Left kidney (tissue), 2 donors: ENCODE data around the gene SEPTIN7. TPM values are rescaled to one million over a fixed set of nuclear protein-coding genes. Genes with fewer than 3 reads are reported as not detected.

Source experiments
- DNase-seq: peaks from one replicate; pipeline ENCODE4 v3.0.0-alpha.2; 2013
- polyA plus RNA-seq: library from polyadenylated mRNA; unstranded; fragments of 120-200 nt; gene quantifications from one replicate; pipeline ENCODE4 v1.2.1, GENCODE V29; 2013; ENCODE audit not compliant: insufficient read length

SEPTIN7 gene
- polyA plus RNA-seq, 1 donor: 452 TPM

GRCh38 chr7:35828817-35829216 is 28.0 kb downstream of the SEPTIN7 start:
- no peak for DNase-seq

DNA sequence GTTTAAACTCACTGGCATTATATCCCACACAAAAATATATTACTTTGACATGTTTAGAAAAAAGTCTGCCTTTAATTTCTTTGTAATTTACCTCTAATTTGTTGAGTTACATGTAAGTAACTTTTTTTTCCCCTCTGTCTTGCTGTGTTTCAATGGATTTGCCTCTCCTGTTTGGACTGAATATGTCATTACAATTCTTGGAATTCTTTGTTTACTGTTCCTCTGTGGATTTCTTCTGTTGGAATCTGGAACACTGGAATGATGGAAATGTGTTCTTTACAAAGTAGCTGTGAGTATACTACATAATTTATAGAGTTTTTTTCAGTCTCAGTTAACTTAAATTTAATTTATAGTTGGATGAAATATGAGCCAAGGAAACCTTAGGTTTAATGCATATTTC is 30.4 kb downstream of the SEPTIN7 start:
- no peak for DNase-seq

- DNase-seq: no peak
Measured at GRCh38 chr7:35839860-35840854, 39.3 kb downstream of the SEPTIN7 start.

GRCh38 chr7:35846816-35847412 is 46.1 kb downstream of the SEPTIN7 start:
- DNase-seq: no peak

DNA sequence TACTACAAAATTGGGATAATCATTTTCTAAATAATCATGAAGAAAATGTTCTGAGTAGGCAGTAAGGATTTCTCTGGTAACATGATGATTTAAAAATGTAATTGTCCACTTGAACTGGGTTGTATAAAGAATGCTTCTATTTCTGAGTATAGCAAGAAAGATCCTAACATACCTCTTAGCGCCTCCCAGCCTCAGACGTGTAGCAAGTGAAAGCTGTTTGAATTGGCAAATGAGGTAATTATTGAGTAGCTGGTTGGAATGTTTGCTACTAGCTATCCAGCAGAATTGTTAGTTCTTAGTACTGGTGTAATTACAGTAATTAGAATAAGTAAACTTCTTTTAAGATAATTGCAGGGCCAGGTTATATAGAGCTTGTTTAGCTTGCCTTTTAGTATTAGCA is 47.9 kb downstream of the SEPTIN7 start:
- no peak for DNase-seq

DNA sequence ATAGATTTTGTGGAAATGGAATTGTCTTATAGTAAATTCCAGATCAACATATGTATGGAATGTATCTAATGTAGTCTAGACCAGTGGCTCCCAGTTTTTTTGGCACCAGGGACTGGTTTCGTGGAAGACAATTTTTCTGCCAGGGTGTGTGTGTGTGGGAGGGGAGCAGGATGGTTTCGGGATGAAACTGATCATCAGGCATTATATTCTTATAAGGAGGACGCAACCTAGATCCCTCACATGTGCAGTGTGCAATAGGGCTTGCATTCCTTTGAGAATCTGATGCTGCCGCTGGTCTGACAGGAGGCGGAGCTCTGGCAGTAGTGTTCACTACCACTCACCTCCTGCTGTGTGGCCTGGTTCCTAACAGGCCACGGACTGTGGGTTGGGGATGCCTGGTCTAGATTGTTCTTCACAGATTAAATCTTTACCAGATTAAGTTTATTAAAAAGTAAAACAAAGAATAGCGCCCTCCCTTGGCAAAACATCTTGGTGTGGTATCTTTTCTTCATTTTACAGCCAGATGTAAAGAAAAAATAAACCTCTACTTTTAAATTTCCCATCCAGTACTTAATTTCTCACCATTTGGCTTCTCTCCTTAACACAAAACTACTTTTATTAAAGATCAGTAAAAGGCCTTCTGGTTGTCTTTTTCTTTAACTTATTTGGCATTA is 48.4 kb downstream of the SEPTIN7 start:
- DNase-seq: no peak

DNA sequence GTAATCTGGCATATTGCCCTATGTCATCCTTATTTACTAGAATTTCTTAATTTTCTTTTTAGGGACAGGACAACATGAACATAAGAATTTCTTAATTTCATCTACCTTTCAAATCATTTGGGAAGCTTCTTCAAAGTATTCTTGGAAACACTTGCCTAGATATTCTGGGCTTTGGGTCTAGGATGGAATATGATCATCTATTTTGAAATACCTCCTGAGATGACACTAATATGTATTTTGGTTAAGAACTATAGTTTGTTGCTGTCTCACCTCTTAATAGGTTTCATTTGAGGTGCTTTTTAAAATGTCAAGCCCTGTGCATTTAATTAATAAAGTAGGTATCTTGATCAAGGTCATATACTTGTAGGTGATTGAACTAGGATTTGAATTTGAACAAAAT is 49.1 kb downstream of the SEPTIN7 start:
- DNase-seq: no peak

Other genes starting within 250 kb of the SEPTIN7 start
- 45.7 TPM for gene HERPUD2, start 105.9 kb upstream of the SEPTIN7 start, polyA plus RNA-seq